Left lobe of liver (tissue), 2 donors: ENCODE measurements around the gene NTN5. TPM values are rescaled to one million over a fixed set of nuclear protein-coding genes. Genes with fewer than 3 reads are reported as not detected.
"Not testable (repeated sequence)": the region's sequence is repeated elsewhere in the genome, so short reads cannot be mapped to it uniquely, and the experiment has no call there.

ENCODE experiments used
- ATAC-seq: fragments of 200-7000 bp; cut with Tn5 transposase; one replicate; pipeline ENCODE4 v1.9.1; 2020; ENCODE audit warnings: mild to moderate bottlenecking, moderate library complexity
- DNase-seq: peaks from one replicate; pipeline ENCODE4 v3.0.0-alpha.2; 2020; ENCODE audit warnings: low spot score
- total RNA-seq: library from RNA; stranded (reverse); gene quantifications from one replicate; pipeline ENCODE4 v1.2.1, GENCODE V29; 2021
- donor health status: DM: no; HTN: no; CAD: no; lungs with moderate emphysema.
- donor health status: DM: no; HTN: yes; CAD: no.

The NTN5 gene
- total RNA-seq, 1 donor from 2014 or later: 0.28 TPM

DNA sequence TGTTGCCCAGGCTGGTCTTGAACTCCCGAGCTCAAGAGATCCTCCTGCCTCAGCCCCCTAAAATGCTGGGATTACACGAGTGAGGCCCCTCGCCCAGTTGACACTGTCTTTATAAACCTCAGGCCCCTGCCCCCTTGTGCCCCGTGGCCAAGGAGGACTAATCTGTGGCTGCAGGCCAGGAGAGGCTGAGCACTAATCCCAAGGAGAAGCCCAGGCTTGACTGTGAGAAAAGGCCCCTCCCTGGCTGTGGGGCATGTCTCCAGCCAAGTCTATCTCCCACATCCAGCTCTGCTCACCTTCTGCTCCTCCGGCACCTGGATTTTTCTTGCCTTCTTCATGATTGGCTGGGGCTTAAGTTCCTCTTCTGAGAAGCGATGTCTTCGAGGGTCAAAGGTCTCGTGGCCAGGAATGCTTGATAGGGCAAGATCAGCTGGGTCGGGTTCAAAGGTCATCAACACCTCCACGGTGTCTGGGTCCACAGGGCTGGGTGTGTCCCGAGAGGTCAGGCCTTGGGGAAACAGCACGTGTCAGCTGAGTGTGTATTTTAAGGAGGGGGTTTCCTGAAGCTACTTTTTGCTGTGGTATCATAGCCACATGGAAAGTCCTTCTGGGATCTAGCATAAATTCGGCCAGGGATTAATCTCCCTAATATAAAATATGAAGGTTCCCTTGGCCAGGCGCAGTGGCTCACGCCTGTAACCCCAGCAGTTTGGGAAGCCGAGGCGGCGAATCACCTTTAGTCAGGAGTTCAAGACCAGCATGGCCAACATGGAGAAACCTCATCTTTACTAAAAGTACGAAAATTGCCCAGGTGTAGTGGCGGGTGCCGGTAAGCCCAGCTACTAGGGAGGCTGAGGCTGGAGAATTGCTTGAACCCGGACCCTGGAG lies 39.4 kb downstream of the NTN5 start:
- DNase-seq: no peak
- no peak for ATAC-seq

GRCh38 chr19:48632692-48633147 lies 40.1 kb downstream of the NTN5 start:
- DNase-seq (no peak), ATAC-seq (no peak)

DNA sequence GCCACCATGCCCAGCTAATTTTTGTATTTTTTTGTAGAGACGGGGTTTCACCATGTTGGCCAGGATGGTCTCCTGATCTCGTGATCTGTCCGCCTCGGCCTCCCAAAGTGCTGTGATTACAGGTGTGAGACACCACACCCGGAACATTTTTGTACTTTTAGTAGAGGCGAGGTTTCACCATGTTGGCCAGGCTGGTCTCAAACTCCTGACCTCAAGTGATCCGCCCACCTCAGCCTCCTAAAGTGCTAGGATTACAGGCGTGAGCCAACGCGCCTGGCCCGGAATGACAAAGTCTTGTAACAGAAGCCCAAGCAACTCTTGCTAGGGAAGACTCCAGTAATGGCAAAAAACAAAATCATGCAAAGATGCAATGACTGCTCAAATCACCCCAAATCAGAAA lies 40.5 kb downstream of the NTN5 start:
- not testable (repeated sequence) for DNase-seq, ATAC-seq

DNA sequence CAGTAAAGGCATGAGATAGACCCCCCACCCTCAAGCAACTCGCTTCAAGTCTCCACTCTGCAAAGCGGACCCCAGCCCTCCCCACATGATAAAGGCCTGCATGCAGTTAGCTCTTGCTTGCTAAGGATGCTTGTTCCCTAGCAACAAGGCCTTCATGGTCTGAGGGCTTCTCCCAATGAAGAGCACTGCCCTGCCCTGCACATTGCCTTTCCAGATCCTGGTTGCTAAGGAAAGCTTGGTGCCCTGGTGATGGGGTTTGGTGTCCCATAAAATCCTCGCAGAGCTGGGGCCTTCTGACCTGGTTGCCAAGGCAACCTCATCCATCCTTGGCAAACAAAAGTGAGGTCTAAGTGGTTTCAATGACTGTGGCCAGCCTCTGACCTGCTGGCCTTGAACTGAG lies 41.6 kb downstream of the NTN5 start:
- ATAC-seq (no peak), DNase-seq (no peak)

GRCh38 chr19:48630296-48631063 lies 42.3 kb downstream of the NTN5 start:
- ATAC-seq (no peak), DNase-seq (peak; percentile 72)

- peak; percentile 70 for DNase-seq
These were observed 43.1 kb downstream of the NTN5 start for GRCh38 chr19:48629599-48630295.

GRCh38 chr19:48629297-48629598 lies 43.6 kb downstream of the NTN5 start:
- DNase-seq (no peak), ATAC-seq (no peak)

More at GRCh38 chr19:48629599-48630295, 43.1 kb downstream of the NTN5 start:
- peak; percentile 30 for ATAC-seq

DNA sequence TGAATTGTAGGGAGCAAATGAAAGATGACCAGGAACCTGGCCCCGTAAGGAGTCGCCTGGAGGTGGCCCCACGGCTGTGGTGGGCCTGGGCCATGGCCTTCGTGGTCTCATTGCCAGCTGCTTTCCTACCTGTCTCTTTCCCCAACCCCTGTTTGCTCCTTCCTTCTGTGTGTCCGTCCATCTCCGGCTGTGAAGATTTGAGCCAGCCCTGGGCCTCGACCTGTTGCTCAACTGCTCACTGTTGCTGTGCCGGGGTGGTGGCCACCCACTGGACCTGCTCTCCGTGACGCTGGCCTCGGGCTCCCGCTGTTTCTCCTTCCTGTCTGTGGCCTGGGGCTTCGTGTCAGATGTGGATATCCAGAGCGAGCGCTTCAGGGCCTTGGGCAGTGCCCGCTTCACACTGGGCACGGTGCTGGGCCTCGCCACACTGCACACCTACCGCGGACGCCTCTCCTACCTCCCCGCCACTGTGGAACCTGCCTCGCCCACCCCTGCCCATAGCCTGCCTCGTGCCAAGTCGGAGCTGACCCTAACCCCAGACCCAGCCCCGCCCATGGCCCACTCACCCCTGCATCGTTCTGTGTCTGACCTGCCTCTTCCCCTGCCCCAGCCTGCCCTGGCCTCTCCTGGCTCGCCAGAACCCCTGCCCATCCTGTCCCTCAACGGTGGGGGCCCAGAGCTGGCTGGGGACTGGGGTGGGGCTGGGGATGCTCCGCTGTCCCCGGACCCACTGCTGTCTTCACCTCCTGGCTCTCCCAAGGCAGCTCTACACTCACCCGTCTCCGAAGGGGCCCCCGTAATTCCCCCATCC lies 44.1 kb downstream of the NTN5 start:
- ATAC-seq (no peak), DNase-seq (no peak)

GRCh38 chr19:48627865-48628314 lies 44.9 kb downstream of the NTN5 start:
- no peak for DNase-seq
- no peak for ATAC-seq

DNA sequence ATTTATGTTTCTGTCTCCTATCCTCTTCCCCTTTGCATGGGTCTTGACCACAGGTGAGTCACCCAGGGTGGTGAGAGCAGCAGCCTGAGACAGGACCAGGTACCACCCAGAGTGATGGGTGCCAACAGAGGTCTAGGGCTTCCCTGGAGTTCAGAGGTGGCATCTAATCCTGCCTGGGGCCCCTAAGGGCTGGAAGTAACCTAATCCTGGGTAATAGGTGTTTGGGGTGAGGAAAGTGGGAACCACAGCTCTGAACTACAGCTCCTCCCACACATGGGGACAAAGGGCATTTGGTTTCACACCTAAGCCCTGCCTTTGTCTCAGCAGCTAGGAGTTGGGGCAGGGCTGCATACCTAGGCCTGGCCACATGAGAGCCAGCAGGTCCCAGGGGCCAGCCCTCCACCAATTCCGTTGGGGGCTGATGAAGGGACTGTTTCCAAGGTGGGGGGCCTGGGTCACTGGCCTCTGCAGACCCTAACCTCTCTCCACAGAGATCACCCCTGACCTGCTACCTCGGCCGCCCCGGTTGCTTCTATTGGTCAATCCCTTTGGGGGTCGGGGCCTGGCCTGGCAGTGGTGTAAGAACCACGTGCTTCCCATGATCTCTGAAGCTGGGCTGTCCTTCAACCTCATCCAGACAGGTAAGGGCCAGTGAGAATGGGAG lies 45.5 kb downstream of the NTN5 start:
- peak; percentile 39 for ATAC-seq
- DNase-seq: peak; percentile 66

GRCh38 chr19:48625891-48626327 lies 46.9 kb downstream of the NTN5 start:
- peak; percentile 3 for ATAC-seq
- DNase-seq: peak; percentile 67

DNA sequence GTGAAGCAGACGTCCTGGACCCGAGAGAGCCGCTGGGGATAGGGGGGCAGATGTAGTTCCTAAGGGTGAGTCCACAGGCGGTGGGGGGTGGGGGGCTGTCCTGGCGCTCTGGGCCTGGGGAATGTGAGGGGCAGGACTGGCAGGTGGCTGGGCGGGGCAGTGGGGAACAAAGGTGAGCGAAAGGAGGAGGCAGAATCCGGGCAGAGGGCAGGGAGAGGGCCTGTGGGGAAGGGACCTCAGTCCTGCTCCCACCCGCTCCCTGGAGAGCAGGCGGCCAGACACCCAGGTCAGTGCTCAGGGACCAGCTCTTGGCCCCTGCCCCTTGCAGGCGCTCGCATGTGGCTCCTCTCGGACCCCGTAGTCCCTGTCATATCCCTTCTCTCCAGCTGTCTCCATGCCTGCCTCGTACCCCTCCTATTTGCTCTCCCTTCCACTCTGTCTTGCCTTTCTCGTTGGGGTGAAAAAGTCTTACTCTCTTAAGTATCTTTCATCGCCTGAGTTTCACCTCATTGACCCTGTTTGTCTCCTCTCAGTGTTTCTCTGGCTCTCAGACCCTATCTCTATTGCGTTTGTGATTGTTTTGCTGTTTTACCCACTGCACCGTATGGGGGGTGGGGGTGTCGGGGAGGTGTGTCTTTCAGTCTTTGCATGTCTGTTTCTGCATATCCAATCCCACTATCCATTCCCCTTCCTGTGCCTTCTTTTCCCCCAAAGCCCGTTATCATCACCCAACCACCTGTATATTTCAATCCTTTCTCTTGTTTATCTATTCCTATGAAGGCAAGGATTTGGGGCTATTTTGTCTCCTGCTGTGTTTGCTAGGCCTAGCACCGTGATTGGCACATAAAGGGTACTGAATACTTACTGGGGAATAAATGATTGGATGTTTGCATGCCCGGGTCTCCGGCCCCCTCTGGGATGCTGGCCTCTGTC lies 47.8 kb downstream of the NTN5 start:
- peak; percentile 49 for ATAC-seq
- DNase-seq: peak; percentile 69

- DNase-seq (peak; percentile 98), ATAC-seq (peak; percentile 75)
These were observed 48.7 kb downstream of the NTN5 start for GRCh38 chr19:48624067-48624594.

GRCh38 chr19:48623556-48624066 lies 49.2 kb downstream of the NTN5 start:
- DNase-seq (no peak), ATAC-seq (no peak)

DNA sequence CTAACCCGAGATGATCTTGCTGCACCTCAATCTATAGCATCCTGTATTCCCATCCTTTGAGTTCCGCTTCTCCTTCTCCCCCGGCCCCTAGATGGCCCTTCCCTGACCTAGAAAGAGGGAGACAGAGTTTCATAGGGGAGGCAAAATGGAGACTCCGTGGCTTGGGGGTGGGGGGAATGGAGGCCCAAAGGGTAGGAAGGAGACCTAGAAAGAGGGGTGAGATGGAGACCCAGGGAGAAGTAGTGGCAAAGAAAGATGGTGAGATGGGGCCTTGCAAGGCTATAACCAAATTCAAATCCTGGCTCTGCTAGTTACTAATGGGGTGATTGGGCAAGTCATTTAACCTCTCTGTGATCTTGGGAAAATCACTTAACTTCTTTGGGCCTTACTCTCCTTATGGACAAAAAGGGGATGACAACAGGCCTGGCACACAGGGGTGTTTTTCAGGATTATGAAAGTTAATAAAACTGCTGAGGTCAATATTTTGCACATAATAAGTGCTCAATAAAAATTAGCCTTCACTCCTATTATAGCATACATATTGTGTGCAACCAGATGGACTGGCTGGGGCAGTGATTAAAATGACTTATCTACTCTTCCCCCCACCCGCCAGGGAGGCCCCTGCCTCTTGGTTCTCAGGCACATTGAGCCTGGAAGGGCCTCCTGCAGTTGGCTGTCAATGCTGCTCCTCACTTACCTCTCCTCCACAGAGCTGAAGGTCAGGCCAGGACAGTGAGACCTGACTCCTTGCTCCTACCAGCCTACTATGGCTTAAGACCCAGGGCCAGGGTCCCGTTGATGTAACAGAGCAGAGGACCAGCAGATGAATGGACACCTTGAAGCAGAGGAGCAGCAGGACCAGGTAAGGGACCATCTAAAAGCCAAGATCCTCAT lies 52.9 kb downstream of the NTN5 start:
- no peak for ATAC-seq
- DNase-seq: no peak

DNA sequence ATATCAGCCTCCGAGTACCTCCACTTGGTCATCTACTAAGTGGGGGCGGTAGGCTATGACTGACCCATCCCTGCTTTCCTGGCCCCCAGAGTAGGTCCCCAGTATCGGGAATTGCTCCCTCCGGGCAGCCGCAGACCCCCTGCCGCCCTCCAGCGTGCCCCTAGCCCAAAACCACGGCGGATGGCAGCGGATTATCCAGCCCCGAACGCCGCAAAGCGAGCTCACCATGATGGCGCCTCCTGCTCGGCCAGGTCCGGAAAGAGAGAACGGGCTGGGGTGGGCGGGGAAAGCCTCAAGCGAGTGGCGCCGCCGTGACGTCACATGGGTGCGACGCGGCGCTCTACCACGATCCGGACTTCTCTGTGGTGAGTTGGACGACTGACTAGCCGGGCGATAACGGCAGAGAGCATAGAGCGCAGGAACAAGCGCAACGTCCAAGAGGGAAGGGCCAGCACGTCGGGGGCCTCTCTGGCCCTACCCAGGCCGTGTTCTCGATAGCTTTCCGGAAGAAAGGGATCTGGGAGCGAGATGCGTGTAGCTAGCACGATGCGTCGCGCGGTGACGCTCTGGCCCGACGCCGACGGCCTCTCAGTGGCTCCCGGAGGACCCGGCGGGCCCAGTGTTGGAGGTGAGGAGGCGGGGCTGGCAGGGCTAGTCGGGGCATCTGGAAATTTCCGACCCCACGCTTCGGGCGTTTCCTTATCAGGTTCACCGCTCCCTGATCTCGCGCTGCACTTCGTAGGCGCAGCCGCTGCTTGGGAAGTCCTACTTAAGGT lies 53.7 kb downstream of the NTN5 start, which contains the start of the genes RPL18 and SPHK2:
Gene RPL18, minus strand, starts transcription at position 263 of the 776 bp plus-strand sequence. Its CDS starts 35 bp downstream, at position 228.
Gene SPHK2, plus strand, starts transcription at position 591 of the 776 bp plus-strand sequence. CDS start 1,009 bp downstream, outside the sequence.
- DNase-seq (peak; percentile 99), ATAC-seq (peak; percentile 85)
